ENCODE results near the gene DSCAM. TPM values are rescaled to one million over a fixed set of nuclear protein-coding genes. Genes with fewer than 3 reads are reported as not detected.

Gene DSCAM
- total RNA-seq, 4 donors from 2014 or later, result 0.19 TPM; not detected in 3

- H3K27me3 ChIP-seq, result no peaks in the 10 kb centered on the region
- no peaks in the 10 kb centered on the region for H3K9me3 ChIP-seq
- no peak overlapping the region for H3K4me3 ChIP-seq
- no peaks in the 10 kb centered on the region for H3K4me1 ChIP-seq
- DNase-seq, result no peak
- H3K36me3 ChIP-seq, result no peaks in the 10 kb centered on the region
- TF ChIP-seq CTCF (IDR thresholded peaks at IDR 0.05) (no peak), POLR2A (IDR thresholded peaks at IDR 0.05) (no peak)
- H3K27ac ChIP-seq, result no peak overlapping the region
Observed at GRCh38 chr21:40850071-40850470, 3.1 kb upstream of the DSCAM start.

- Histone ChIP-seq H3K36me3 (no peaks in the 10 kb centered on the region), H3K27ac (no peak overlapping the region), H3K4me3 (no peak overlapping the region), H3K4me1 (no peaks in the 10 kb centered on the region), H3K27me3 (no peaks in the 10 kb centered on the region), H3K9me3 (no peaks in the 10 kb centered on the region)
- TF ChIP-seq CTCF (IDR thresholded peaks at IDR 0.05) (no peak), POLR2A (IDR thresholded peaks at IDR 0.05) (no peak)
- DNase-seq, result no peak
Observed at GRCh38 chr21:40847951-40848350, 993 bp upstream of the DSCAM start.

- Histone ChIP-seq H3K9me3 (no peaks in the 10 kb centered on the region), H3K4me3 (no peak overlapping the region), H3K27me3 (no peaks in the 10 kb centered on the region), H3K36me3 (no peaks in the 10 kb centered on the region), H3K27ac (no peak overlapping the region), H3K4me1 (no peaks in the 10 kb centered on the region)
- no peak for DNase-seq
- TF ChIP-seq POLR2A (IDR thresholded peaks at IDR 0.05) (no peak), CTCF (IDR thresholded peaks at IDR 0.05) (no peak)
Observed at GRCh38 chr21:40846103-40846502, 855 bp downstream of the DSCAM start.

- no peaks in the 10 kb centered on the region for H3K27me3 ChIP-seq
- TF ChIP-seq CTCF (IDR thresholded peaks at IDR 0.05), result no peak
- no peak for TF ChIP-seq POLR2A (IDR thresholded peaks at IDR 0.05)
Observed at GRCh38 chr21:40845441-40845995, 1.4 kb downstream of the DSCAM start.

GRCh38 chr21:40844935-40845334 lies 2.0 kb downstream of the DSCAM start:
- DNase-seq, result no peak
- Histone ChIP-seq H3K36me3 (no peaks in the 10 kb centered on the region), H3K4me1 (no peaks in the 10 kb centered on the region), H3K4me3 (no peak overlapping the region), H3K9me3 (no peaks in the 10 kb centered on the region), H3K27ac (no peak overlapping the region), H3K27me3 (no peaks in the 10 kb centered on the region)
- TF ChIP-seq CTCF (IDR thresholded peaks at IDR 0.05) (no peak), POLR2A (IDR thresholded peaks at IDR 0.05) (no peak)

More at GRCh38 chr21:40845441-40845995, 1.4 kb downstream of the DSCAM start:
- no peaks in the 10 kb centered on the region for H3K4me1 ChIP-seq
- H3K27ac ChIP-seq, result no peak overlapping the region
- H3K4me3 ChIP-seq, result no peak overlapping the region
- DNase-seq, result no peak
- no peaks in the 10 kb centered on the region for H3K9me3 ChIP-seq
- no peaks in the 10 kb centered on the region for H3K36me3 ChIP-seq

GRCh38 chr21:40842197-40842552 lies 4.8 kb downstream of the DSCAM start:
- H3K4me1 ChIP-seq, result no peaks in the 10 kb centered on the region
- no peaks in the 10 kb centered on the region for H3K9me3 ChIP-seq
- H3K27ac ChIP-seq, result no peak overlapping the region
- DNase-seq, result no peak
- H3K36me3 ChIP-seq, result no peaks in the 10 kb centered on the region
- no peak overlapping the region for H3K4me3 ChIP-seq
- TF ChIP-seq CTCF (IDR thresholded peaks at IDR 0.05), result no peak
- TF ChIP-seq POLR2A (IDR thresholded peaks at IDR 0.05), result no peak
- no peaks in the 10 kb centered on the region for H3K27me3 ChIP-seq

All from Peyer's patch (tissue), 4 donors.